HG03520 (cell line): ENCODE measurements around the gene PDE12.
"Not testable (repeated sequence)": the region's sequence is repeated elsewhere in the genome, so short reads cannot be mapped to it uniquely, and the experiment has no call there.

Experiments used
- ATAC-seq: cut with Tn5 transposase; IDR thresholded peaks from one replicate; pipeline ENCODE4 v1.9.1; 2021; ENCODE audit warnings: mild to moderate bottlenecking, moderate library complexity; ENCODE audit not compliant: unreplicated experiment

Gene PDE12

DNA sequence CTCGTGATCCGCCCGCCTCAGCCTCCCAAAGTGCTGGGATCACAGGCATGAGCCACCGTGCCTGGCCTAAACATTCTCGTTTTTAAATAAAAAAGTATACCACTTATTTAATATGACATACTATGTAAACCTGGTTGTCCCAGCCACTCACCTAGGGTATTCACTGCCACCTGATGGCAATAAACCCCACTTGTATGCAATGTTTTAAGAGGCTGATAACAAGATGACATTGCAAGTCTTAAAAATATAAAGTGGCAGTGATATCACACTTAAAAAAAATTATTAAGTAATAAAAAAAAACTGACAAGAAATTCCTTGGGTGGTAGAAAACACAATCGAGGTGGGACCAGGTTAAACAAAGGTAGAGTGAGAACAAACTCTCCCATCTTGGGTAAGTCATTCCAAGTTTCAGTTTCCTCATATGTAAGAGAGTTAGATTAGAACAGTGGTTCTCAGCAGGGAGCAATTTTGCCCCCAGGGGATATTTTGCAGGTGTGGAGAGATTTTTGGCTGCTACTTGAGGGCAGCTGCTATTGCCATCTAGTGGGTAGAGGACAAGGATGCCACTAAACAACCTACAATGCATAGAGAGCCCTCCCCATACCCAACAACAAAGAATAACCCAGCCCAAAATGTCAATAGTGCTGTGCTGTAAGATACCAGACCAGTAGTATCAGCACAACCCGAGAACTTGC is 26.5 kb downstream of the PDE12 start:
- no peak for ATAC-seq

DNA sequence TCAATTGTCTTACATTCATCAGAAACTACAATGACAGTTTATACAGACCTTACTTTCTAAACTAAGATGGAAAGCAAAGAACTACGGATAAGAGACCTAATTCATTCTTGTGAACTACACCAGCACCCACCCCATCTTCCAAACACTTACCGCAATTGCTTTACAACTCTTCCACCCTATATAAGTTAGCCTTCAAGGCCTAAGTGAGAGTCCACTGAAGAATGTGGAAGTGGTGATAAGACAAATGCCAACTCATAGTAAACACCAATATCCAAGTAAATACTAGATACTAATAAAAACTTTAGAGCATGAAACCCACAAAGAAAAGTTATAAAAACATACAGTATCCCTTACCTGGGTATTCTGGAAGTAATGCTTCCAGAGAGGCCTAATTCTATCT is 27.5 kb downstream of the PDE12 start:
- ATAC-seq = no peak

- no peak for ATAC-seq
Observed at GRCh38 chr3:57586778-57587177, 30.7 kb downstream of the PDE12 start.

- ATAC-seq = no peak
Observed at GRCh38 chr3:57587905-57588304, 31.8 kb downstream of the PDE12 start.

- ATAC-seq = no peak
Observed at GRCh38 chr3:57592306-57592705, 36.2 kb downstream of the PDE12 start.

DNA sequence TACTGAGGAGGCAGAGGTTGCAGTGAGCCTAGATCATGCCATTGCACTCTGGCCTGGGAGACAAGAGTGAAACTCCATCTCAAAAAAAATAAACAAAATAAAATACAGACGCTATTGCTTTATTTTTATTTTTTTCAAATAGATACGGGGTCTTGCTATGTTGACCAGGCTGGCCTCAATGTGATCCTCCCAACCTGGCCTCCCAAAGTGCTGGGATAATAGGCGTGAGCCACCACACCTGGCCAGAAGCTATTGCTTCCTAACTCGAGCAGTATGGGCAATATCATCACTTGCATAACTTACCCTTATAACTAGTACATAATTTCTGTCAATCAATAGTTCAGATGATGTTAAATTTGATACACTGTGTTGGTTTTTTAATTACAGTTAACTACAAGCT is 38.1 kb downstream of the PDE12 start:
- ATAC-seq = no peak

DNA sequence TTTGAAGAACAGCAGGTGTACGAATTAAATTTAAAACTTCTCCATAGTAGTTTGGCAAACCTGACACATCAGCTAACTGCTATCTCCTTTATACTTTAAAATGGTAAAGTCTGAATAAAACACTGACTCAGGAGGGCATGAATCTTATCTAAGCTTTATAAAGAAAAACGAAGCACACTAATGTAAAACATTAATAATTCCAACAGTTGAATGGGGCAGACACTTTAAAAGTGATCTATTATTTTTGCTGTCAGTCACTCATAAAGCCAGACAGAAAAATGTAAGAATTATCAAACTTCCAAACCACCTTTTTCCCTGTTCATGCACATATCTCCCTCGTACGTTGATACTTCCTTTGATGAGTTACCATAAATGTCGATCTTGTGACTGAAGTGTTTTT is 38.5 kb downstream of the PDE12 start:
- ATAC-seq = no peak

DNA sequence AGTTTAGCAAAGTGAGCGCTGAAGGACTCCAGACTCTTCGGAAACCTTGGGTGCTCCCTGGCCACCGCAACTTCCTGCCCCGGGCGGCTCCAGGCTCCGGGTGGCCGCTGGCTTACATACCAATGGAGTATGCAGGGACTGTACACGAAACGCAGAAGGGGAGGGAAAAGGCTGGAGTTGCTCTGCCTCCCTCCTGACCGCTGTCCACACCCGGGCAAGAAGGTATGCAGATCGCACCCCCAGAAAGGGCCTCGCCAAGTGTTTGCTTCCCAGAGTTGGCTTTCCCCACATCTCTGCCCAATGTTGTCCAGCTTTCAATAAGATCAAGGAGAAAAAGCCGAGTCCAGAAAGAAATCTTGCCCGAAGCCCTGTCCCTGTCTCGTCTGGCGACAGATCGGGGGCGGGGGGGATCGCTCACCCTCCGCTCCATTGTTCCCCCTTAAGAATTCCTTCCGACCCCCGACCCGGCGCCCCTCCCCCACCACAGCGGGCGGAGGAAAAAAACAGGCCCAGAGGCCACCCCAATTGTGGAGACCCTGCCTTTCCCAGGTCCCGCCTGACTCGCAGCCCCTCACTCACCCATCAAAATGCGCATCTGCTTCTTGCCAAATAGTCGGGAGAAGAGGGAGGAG is 40.5 kb downstream of the PDE12 start:
- no peak for ATAC-seq

DNA sequence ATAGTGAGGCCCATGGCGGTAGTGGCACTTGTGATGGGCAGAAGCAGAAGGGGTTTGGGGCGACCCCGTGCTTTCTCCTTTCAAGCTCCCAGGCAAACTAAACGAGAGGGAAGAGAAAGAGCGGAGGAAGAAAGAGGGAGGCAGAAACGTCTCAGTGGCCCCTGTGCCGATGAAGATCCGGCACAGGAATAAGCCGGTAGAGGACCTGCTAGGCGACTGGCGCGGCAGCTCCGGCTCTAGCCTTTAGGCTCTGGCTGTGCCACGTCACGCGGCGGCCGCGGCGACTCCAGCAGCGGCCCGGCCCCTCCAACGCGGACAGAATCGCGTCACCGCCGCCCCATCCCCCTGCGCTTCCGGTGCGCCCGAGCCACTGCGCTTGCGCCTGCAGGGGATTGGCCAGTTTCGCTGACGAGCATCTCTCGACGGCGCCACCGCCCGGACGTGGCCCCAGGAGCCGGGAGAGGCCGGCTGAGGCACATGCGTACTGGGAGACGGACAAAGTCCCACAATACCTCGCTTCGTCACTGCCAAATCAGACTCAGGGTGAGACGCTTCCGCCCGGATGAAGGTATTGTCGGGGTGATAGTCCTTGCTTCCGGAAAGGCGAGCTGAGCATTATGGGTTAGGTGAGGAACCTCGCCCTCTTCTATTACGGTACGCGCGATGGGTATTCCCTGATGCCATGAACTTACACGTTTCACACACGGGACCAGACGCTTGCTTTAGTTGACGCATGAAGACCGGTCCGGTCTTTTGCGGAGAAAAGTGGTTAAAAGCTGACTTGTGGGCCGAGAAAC is 41.3 kb downstream of the PDE12 start, which contains the start of gene ARF4:
TSS of gene ARF4 (minus strand) at position 218 of the 797 bp plus-strand sequence. CDS start at position 14, 204 bp downstream.
- ATAC-seq = peak; percentile 91

- ATAC-seq = no peak
Observed at GRCh38 chr3:57598765-57599360, 42.8 kb downstream of the PDE12 start.

DNA sequence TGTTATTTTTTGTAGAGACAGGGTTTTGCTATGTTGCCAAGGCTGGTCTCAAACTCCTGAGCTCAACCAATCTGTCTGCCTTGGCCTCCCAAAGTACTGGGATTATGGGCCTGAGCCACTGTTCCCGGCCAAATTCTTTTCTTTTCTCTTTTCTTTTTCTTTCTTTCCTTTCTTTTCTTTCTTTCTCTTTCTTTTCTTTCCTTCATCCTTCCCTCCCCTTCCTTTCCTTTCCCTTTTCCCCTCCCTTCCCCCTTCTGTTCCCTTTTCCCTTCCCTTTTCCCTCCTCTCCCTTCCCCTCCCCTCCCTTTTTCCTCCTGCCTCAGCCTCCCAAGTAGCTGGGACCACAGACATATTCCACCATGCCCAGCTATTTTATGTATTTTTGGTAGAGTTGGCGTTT is 44.1 kb downstream of the PDE12 start:
- no peak for ATAC-seq

GRCh38 chr3:57604971-57605370 is 48.9 kb downstream of the PDE12 start:
- no peak for ATAC-seq

GRCh38 chr3:57605683-57606082 is 49.6 kb downstream of the PDE12 start:
- ATAC-seq = no peak

DNA sequence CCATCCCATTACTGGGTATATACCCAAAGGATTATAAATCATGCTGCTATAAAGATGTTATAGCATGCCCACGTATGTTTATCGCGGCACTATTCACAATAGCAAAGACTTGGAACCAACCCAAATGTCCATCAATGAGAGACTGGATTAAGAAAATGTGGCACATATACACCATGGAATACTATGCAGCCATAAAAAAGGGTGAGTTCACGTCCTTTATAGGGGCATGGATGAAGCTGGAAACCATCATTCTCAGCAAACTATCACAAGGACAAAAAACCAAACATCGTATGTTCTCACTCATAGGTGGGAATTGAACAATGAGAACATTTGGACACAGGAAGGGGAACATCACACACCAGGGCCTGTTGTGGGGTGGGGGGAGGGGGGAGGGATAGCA is 55.8 kb downstream of the PDE12 start:
- ATAC-seq = not testable (repeated sequence)

DNA sequence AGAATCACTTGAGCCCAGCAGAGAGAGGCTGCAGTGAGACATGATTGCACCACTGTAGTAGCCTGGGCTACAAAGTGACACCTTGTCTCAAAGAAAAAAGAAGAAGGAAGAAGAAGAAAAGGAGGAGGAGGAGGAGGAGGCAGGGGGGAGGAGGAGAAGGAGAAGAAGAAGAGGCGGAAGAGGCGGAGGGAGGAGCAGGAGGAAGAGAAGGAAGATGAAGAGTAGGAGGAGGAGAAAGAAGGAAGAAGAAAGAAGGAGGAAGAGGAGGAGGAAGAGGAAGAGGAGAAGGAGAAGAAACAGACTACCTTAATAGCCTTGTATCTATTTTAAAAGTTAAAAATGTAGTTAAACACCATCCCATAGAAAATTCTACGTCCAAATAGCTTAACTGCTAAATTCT is 60.2 kb downstream of the PDE12 start:
- no peak for ATAC-seq
